Hepatocyte (in vitro differentiated cells): ENCODE results near the gene HIP1R. TPM values are rescaled to one million over a fixed set of nuclear protein-coding genes. Genes with fewer than 3 reads are reported as not detected.

Experiments used
- DNase-seq: peaks from one replicate; pipeline ENCODE4 v3.0.0-alpha.2; 2016; ENCODE audit warnings: low spot score
- H2AFZ ChIP-seq: fragments of 200-600 bp; sonication (generic); 2 replicates; pipeline ENCODE4 v1.6.0; 2016; ENCODE audit warnings: antibody characterized with exemption, mild to moderate bottlenecking
- H3K27ac ChIP-seq: fragments of 200-600 bp; sonication (generic); 2 replicates; pipeline ENCODE4 v1.5.1; 2016; ENCODE audit warnings: mild to moderate bottlenecking
- H3K27me3 ChIP-seq: fragments of 200-600 bp; sonication (generic); 2 replicates; pipeline ENCODE4 v1.6.1; 2016
- H3K36me3 ChIP-seq: fragments of 200-600 bp; sonication (generic); replicated peaks from 2 replicates; pipeline ENCODE4 v1.5.1; 2016; ENCODE audit warnings: low read depth; ENCODE audit not compliant: insufficient read depth
- H3K4me1 ChIP-seq: fragments of 200-600 bp; sonication (generic); 2 replicates; pipeline ENCODE4 v1.5.1; 2016; ENCODE audit warnings: mild to moderate bottlenecking, moderate library complexity; ENCODE audit not compliant: insufficient read depth
- H3K4me2 ChIP-seq: fragments of 200-600 bp; sonication (generic); 2 replicates; pipeline ENCODE4 v1.6.0; 2016
- H3K4me3 ChIP-seq: fragments of 200-600 bp; sonication (generic); 2 replicates; pipeline ENCODE4 v1.5.1; 2016; ENCODE audit warnings: mild to moderate bottlenecking
- H3K79me2 ChIP-seq: fragments of 200-600 bp; sonication (generic); 2 replicates; pipeline ENCODE4 v1.6.0; 2017; ENCODE audit warnings: mild to moderate bottlenecking
- H3K9me2 ChIP-seq: fragments of 200-600 bp; sonication (generic); replicated peaks from 2 replicates; pipeline ENCODE4 v1.6.0; 2017; ENCODE audit warnings: mild to moderate bottlenecking; ENCODE audit not compliant: insufficient read depth
- H3K9me3 ChIP-seq: fragments of 200-600 bp; sonication (generic); 2 replicates; pipeline ENCODE4 v1.5.1; 2016; ENCODE audit warnings: low read depth, mild to moderate bottlenecking
- H4K20me1 ChIP-seq: fragments of 200-600 bp; sonication (generic); 2 replicates; pipeline ENCODE4 v1.6.0; 2016; ENCODE audit warnings: mild to moderate bottlenecking; ENCODE audit not compliant: insufficient read depth, poor library complexity, severe bottlenecking
- CTCF ChIP-seq: fragments of 200-600 bp; sonication (generic); IDR thresholded peaks from 2 replicates; pipeline ENCODE4 v1.5.1; 2016; ENCODE audit warnings: antibody characterized with exemption, mild to moderate bottlenecking; ENCODE audit not compliant: poor library complexity
- EZH2 ChIP-seq: fragments of 200-600 bp; sonication (generic); IDR thresholded peaks from 2 replicates; pipeline ENCODE4 v1.6.1; 2016; ENCODE audit warnings: antibody characterized with exemption, mild to moderate bottlenecking, borderline replicate concordance
- EZH2phosphoT487 ChIP-seq: fragments of 200-600 bp; sonication (generic); IDR thresholded peaks from one replicate; pipeline ENCODE4 v1.6.1; 2018; ENCODE audit warnings: antibody characterized with exemption, mild to moderate bottlenecking, low read depth, moderate library complexity; ENCODE audit not compliant: unreplicated experiment, severe bottlenecking
- WGBS: methylation state at CpG from one replicate; pipeline ENCODE4 v1.1.6; 2016; ENCODE audit warnings: low lambda C conversion rate; ENCODE audit errors: missing lambda C conversion rate; 5-methylcytosine and 5-hydroxymethylcytosine counted together
- polyA plus RNA-seq: library from polyadenylated mRNA; unstranded; fragments of >200 nt; fragmentation: Nextera tagmentation; extraction: Ambion mirVana; gene quantifications from 2 replicates; pipeline ENCODE4 v1.2.1, GENCODE V29; 2016
- total RNA-seq: library from RNA; depleted of rRNA; stranded (reverse); fragments of >200 nt; gene quantifications from 2 replicates; pipeline ENCODE4 v1.2.3, GENCODE V29; 2014

The HIP1R gene
- total and polyA plus RNA-seq, 2 experiments from 2014 or later, result 31.8 to 44.3 TPM

- H3K27ac ChIP-seq, result no peak overlapping the region
- no peaks in the 10 kb centered on the region for H3K27me3 ChIP-seq
- no peak for DNase-seq
- no peak overlapping the region for H2AFZ ChIP-seq
- peaks cover 44% of the 10 kb centered on the region for H3K79me2 ChIP-seq
- no peak overlapping the region for H3K4me2 ChIP-seq
- no peaks in the 10 kb centered on the region for H3K36me3 ChIP-seq
- H4K20me1 ChIP-seq, result peaks cover 20% of the 10 kb centered on the region
- 88% methylated on average over 5 of the region's 5 CpGs for WGBS
- no peak overlapping the region for H3K4me3 ChIP-seq
- H3K9me3 ChIP-seq, result no peaks in the 10 kb centered on the region
- no peaks in the 10 kb centered on the region for H3K9me2 ChIP-seq
- H3K4me1 ChIP-seq, result no peaks in the 10 kb centered on the region
- TF ChIP-seq EZH2 (no peak), CTCF (no peak), EZH2phosphoT487 (no peak)
These were observed 12.2 kb downstream of the HIP1R start for GRCh38 chr12:122847516-122847836.

GRCh38 chr12:122847921-122848421 is 12.7 kb downstream of the HIP1R start:
- H3K9me3 ChIP-seq, result no peaks in the 10 kb centered on the region
- H3K79me2 ChIP-seq, result peaks cover 39% of the 10 kb centered on the region
- no peak overlapping the region for H2AFZ ChIP-seq
- no peak overlapping the region for H3K4me3 ChIP-seq
- no peaks in the 10 kb centered on the region for H3K36me3 ChIP-seq
- 91% methylated on average over 16 of the region's 16 CpGs for WGBS
- no peaks in the 10 kb centered on the region for H3K27me3 ChIP-seq
- peaks cover 20% of the 10 kb centered on the region for H4K20me1 ChIP-seq
- H3K27ac ChIP-seq, result no peak overlapping the region
- TF ChIP-seq CTCF, result no peak
- no peak for TF ChIP-seq EZH2
- no peak for TF ChIP-seq EZH2phosphoT487
- no peak for DNase-seq
- H3K4me2 ChIP-seq, result no peak overlapping the region
- H3K4me1 ChIP-seq, result no peaks in the 10 kb centered on the region
- H3K9me2 ChIP-seq, result no peaks in the 10 kb centered on the region

- TF ChIP-seq EZH2 (no peak), CTCF (no peak), EZH2phosphoT487 (no peak)
- no peaks in the 10 kb centered on the region for H3K36me3 ChIP-seq
- no peaks in the 10 kb centered on the region for H3K9me2 ChIP-seq
- H3K27me3 ChIP-seq, result no peaks in the 10 kb centered on the region
- WGBS, result 91% methylated on average over 33 of the region's 36 CpGs
- no peak overlapping the region for H3K27ac ChIP-seq
- H3K4me1 ChIP-seq, result no peaks in the 10 kb centered on the region
- H3K4me2 ChIP-seq, result no peak overlapping the region
- no peaks in the 10 kb centered on the region for H3K9me3 ChIP-seq
- no peak overlapping the region for H2AFZ ChIP-seq
- no peak overlapping the region for H3K4me3 ChIP-seq
- DNase-seq, result no peak
- peaks cover 13% of the 10 kb centered on the region for H4K20me1 ChIP-seq
- peaks cover 32% of the 10 kb centered on the region for H3K79me2 ChIP-seq
These were observed 13.5 kb downstream of the HIP1R start for GRCh38 chr12:122848471-122849351.
